GM21825 (cell line): ENCODE results near the gene SLC36A3.
A peak's percentile ranks its signal among the peaks of the same experiment; 100 is the strongest.
"Not testable (repeated sequence)": the region's sequence is repeated elsewhere in the genome, so short reads cannot be mapped to it uniquely, and the experiment has no call there.

Source experiments
- ATAC-seq: cut with Tn5 transposase; IDR thresholded peaks from one replicate; pipeline ENCODE4 v1.9.1; 2021; ENCODE audit warnings: mild to moderate bottlenecking, moderate library complexity; ENCODE audit not compliant: unreplicated experiment

Gene SLC36A3

DNA sequence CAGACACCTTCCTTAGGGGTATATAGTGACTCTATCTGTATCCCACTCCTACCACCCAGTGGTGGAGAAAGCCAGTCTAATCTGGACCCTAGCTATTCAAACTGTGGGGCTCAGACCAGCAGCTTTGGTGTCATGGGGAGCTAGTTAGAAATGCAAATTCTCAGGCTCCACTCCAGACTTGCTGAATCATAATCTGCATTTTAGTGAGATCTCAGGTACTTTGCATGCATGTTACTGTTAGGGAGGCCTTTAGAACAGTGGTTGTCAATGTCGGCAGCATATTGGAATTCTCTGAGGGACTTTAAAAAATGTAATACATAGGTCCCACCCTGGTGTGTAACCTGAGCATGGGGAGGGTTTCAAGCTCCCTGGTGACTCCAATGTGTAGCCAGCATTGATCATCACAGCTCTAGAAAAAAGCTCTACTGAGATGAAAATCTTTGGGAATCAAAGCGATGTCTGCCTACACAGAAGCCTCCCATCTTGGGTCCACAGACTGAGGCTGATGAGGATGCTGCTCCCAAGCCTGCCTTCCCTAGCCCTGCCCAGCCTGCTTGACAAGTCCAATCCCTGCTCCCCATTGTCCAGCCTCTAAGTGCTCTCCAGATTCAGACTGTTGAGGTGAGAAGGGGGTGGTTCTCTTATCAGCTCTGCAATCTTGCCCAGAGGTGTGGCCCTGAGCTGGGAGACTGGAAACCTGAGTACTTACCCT is 62.5 kb downstream of the SLC36A3 start:
- no peak for ATAC-seq

DNA sequence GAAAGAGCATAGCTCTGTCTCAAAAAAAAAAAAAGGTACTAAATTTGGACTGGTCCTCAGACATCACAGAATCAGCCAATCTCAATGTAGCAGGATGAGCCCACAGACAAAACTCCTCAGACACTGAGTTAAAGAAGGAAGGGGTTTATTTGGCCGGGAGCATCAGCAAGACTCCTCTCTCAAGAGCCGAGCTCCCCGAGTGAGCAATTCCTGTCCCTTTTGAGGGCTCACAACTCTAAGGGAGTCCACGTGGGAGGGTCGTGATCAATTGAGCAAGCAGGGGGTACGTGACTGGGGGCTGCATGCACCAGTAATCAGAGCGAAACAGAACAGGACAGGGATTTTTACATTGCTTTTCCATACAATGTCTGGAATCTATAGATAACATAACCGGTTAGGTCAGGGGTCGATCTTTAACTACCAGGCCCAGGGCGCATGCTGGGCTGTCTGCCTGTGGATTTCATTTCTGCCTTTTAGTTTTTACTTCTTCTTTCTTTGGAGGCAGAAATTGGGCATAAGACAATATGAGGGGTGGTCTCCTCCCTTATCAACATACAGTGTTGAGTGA is 63.2 kb downstream of the SLC36A3 start:
- ATAC-seq, result not testable (repeated sequence)

DNA sequence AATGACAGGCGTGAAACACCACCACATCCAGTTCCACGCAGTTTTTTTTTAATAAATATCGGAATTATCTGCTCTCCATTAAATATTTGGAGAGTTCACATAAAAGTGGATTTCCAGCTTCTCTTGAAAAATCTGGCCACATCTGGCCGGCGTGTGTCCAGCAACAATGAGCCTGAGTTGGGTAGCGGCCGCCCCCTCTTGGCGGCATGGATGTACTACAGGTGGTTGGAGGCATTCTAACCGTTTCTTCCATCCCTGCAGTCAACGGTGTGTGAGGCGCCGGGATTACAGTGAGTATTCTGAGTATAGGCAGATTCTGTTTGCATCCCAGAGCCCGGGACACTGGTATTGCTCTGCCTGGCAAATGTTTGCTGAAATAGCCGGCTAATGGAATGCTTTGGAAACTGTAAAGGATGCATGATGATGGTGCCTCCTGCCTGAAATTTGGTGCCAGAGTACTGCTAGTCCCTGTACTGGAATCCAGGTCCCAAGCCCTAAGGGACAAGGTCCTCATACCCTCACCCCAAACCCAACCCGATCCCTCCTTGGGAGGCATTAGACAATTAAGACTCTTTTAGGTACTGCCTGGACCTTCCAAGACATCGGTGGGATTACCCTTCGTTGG is 64.2 kb downstream of the SLC36A3 start:
- ATAC-seq, result no peak

DNA sequence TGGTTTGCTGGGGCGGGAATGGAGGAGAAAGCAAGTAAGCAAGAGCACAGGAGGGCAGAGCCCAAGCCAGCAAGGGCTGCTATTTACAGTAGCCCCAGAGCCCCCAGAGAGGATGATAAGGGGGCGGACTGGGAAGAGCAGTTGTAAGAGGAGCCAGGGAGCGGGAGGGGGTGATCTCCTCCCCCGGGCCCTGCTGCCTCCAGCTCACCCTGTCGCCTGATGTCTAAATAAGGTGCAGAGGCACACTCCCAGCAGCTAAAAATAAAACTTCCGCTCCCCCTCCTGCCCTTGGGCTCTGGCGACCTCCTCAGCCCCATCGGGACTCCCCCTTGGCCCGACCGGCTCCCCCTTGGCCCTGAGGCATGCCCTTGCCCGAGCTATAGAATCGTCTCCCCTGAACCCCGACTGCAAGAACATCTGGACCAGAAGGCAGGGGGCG is 65.2 kb downstream of the SLC36A3 start:
- peak; percentile 64 for ATAC-seq

DNA sequence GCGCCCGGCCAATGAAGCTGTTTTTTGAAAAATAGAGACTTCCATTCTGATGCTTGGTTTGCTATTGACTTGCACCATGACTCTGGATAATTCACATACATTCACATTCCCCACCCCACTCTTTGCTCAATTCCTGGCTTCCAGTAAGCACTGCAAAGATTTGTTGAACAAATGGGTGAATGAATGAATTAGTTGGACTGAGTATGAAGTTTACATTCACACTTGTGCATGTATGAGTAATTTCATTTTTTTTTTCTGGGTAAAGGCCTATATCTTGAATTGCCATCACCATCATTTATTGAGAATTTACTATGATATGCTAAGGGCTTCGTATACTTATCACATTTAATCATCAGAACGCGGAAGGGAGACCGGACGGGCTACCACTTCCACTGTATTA is 65.9 kb downstream of the SLC36A3 start:
- no peak for ATAC-seq

DNA sequence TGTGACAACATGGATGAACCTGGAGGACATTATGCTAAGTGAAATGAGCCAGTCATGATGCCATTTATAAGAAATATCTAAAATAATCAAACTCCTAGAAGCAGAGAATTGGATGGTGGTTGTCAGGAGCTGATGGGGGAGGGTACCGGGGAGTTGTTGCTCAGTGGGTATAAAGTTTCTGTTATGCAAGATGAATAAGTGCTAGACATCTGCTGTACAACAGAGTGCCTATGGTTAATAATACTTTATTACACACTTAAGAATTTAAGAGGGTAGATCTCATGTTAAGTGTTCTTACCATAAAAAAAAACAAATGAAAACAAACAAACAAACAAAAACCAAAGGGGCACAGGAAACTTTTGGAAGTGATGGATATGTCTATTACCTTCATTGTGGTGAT is 66.7 kb downstream of the SLC36A3 start:
- ATAC-seq, result no peak

DNA sequence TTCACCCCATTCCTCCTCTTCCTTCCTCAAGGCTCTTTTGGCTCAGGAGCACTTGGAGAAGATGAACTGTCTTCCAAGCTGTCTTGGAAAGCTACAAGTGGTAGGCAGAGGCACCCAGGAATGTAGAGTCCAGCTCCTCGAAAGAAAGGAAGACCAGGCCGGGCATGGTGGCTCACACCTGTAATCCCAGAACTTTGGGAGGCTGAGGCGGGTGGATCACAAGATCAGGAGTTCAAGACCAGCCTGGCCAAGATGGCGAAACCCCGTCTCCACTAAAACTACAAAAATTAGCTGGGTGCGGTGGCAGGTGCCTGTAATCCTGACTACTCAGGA is 68.4 kb downstream of the SLC36A3 start:
- not testable (repeated sequence) for ATAC-seq

DNA sequence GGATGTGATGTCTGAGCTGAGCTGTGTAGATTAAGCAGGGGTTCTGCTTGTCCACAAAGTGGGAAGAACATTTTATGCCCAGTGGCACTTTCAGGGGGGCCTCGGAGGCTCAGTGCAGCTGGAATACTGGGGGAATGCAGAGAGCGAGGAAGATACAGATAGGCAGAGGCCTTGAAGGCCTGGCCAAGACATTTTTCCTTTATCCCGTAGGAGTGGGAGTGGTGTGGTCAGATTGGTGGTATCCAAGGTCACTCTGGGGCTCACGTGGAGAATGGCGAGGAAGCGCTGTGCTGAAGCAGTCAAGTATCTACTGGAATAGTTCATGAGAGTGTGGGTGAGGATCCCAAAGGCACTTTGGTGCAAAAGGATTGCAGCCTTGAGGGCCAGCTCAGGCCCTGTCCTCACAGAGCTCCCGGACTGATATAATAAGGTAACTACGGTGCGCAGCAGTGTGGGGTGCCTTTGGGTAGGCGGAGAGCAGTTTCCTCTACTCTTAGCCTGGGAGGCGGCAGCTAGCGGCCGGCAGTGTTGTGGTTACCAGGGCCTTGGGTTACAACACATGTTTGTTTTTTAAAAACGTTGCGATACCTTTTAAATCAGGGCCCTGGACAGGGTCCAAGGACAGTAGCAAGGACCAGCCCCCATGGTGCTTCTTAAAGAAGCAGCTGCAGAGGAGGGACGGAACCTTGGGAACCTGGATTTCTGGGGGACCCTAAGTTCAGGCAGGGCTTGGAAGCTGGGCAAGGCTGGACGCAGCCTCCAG is 68.9 kb downstream of the SLC36A3 start:
- ATAC-seq, result peak; percentile 55

DNA sequence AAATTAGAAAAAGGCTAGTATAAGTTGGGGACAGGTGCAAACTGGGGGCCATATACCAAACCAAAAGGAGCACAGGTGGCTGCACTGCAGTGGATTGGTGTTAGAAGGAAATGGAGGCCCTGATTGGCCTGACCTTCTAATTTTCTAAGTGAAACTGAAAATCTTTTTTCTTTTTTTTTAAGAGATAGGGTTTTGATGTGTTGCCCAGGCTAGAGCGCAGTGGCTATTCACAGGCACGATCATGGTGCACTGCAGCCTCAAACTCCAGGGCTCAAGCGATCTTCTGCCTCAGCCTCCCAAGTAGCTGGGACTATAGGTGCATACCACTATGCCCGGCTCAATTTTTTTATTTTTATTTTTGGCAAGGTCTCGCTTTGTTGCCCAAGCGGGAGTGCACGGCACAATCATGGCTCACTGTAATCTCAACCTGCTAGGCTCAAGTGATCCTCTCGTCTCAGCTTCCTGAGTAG is 69.9 kb downstream of the SLC36A3 start:
- ATAC-seq, result peak; percentile 50

DNA sequence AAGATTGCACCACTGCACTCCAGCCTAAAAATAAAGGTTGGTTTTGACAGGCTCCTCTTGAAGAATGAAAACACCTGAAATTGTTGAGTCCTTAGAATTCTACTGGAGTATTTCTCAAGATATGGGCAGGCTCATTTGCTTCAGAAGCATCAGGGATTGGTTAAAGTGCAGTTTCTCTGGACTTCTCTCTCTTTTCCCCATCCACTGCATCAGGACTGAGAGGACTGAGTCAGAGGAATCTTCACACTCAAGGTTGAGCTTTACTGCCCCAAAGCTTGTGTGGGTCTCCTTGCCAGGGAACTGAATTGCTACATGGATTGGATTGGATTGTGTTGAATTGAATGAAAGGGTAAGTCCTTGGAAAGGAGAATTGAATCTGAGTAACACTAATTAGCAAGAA is 72.2 kb downstream of the SLC36A3 start:
- ATAC-seq, result no peak

DNA sequence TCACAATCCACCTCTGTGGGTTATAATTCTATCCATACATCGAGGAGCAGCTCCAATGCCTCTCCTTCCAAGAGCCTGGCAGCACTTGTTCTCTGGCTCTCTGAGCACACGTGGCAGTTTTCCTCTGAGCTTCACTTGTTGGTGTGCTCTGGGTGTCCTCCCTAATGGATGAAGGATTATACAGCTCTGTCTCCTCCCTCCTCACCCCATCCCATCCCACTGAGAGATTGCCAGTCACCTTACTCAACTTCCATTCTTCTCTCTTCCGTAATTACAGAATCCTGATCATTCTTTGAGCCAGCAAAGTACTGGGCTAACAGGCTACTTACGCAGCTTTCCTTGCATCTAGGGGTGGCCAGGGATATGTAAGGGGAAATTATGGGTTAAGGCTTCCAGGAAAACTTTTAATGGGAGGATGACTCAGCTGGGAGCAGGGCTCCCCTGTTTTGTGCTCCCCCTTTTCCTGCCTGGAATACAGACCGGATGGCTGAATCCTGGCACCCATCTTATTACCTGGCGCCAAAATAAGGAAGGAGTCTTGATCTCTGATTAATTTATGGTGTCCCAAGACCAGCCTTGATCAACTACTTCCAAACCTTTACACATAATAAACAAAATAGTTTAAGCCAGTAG is 73.4 kb downstream of the SLC36A3 start:
- ATAC-seq, result no peak

DNA sequence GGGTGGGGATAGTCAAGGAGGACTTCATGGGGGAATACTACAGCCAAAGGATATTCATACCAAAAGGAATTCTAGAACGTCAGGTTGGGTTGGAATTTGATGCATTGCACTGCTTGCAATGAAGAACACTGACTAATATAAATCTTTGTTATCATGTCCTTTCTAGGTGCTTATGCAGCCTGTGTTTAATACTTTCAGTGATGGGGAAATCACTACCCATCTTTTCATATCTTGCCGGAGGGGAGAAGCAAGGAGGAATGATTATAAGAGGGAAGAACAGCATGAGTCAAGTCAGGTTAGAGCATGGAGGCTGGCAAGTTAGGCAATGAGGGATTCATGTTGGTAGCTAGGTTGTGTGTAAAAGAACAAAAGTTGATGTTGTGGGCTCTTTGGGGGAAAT is 74.6 kb downstream of the SLC36A3 start:
- ATAC-seq, result no peak

DNA sequence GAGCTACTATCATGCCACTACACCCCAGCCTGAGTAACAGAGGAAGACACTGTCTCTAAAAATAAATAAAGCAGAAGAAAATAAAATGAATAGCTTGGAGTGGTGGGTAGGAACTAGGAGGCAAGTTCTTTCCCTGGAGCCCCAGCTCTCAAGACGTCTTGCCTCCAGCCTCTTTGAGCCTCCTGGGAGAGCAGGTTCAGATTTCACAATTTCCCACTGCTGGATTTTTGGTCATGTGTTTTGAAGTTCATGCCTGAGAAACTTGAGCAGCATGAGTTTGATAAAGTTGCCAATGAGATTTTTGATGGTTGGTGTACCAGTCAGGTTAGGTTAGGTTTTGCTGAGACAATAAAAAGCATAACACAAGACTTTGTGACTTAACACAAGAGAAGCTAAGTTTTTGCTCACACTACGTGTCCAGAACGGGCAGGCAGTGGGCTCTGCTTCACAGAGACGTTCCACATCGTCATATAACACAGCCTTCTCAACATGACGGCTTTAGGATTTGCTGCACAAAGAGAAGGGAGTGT is 75.6 kb downstream of the SLC36A3 start:
- ATAC-seq, result no peak
